GM11168 (cell line): Measurements from ENCODE around the gene NDFIP1.

Source experiments
- in situ Hi-C: fragments of 300-500 bp; cut with MboI; formaldehyde crosslinking; loops from one replicate; pipeline ENCODE4 v1.12.0; 2022; ENCODE audit warnings: low sequenced_read_pairs; ENCODE audit not compliant: unreplicated experiment

The NDFIP1 gene

GRCh38 chr5:142091012-142091411 lies 17.6 kb upstream of the NDFIP1 start:
- in situ Hi-C loops, result no loop called here

- in situ Hi-C loops, result no loop called here
Observed at GRCh38 chr5:142091922-142092321, 16.7 kb upstream of the NDFIP1 start.

DNA sequence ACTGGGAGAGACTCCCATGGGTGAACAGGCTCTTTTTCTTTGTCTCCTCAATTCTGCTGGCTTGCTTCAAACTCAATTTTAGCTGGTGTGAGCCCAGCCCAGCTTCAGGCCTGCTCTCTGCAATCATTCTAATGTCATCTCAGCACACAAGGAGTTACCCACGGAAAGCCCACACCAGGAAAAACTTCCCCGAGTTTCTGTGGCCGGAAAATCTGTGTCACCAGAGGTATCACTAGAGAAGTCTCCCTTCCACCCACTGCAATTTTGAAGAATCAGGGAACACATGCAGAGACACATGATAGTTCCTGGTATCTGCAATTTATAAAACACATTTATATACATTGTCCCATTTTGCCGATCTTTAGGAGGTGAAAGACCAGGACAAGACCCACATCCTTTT lies 13.5 kb upstream of the NDFIP1 start:
- in situ Hi-C loops, result no loop called here

DNA sequence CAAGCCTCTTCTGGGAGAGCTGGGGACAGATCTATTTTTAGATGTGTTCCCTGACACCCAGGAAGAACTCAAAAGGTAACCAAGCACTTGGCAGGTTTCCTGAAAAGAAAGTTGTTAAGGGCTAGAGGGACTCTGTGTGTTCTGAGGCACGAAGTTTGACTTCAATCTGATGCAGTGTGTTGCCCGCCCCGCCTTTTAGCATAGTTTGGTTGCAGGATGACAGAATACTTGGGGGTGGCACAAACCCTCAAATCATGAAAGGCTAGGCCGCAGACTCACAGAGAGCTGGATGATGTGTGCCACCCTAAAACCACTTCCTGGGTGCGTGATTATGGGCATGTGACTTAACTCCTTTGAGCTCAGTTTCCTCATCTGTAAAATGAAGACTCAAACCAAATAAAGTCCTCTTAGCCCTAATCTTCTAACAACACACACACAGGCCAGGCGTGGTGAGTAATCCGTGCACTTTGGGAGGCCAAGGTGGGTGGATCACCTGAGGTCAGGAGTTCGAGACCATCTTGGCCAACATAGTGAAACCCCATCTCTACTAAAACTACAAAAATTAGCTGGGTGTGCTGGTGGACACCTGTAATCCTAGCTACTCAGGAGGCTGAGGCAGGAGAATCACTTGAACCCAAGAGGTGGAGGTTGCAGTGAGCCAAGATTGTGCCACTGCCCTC lies 12.8 kb upstream of the NDFIP1 start:
- in situ Hi-C loops, result no loop called here

DNA sequence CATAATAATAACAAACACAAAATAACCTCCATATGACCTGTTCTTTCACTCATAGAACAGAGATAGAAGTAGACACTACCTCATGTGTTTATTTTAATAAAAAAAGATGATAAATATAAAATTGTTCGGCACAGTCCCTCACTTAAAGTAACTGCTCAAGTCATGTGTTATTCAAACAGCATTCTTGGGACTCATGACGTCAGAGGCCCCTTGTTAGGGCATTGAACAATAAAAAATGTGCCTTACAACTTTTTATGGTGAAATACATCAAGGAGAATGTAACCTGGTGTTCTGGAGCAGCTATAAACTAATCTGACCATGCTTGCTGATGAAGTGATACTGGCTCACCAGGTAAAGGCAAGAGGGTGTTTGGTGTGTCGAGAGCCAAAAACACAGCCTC lies 12.2 kb upstream of the NDFIP1 start:
- in situ Hi-C loops, result no loop called here

DNA sequence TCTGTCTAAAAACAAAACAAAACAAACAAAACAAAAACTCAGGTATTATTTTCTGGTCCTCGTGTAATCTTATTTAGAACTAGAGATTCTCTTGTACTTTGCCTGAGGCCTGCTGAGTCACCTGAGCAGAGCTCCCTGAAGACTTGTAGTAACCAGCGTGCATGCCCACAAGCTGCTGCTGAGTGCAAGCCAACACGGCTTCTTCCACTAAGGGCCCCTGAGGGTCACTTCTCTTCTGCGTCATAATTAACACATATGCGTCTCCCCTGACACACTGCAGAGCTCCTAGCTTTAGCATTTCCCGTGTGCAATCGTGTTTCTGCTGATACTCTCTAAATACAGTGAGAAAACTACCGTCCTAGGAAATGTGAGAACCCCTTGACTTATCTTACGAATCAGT lies 10.9 kb upstream of the NDFIP1 start:
- in situ Hi-C loops, result no loop called here

DNA sequence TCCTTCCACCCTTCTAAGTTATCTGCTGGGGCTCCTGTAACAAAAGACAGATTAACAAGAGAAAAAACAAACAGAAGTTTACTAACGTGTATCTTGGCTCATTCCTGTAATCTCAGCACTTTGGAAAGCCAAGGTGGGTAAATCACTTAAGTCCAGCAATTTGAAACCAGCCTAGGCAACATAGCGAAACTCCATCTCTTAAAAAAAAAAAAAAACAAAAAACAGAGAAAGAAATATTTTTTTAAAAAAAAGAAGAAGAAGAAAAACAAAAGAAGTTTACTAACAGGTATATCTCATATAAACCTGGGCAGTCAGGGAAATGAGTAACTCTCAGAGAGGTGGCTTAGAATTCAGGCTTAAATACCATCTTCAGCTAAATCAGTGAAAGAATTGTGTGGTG lies 10.3 kb upstream of the NDFIP1 start:
- in situ Hi-C loops, result no loop called here

DNA sequence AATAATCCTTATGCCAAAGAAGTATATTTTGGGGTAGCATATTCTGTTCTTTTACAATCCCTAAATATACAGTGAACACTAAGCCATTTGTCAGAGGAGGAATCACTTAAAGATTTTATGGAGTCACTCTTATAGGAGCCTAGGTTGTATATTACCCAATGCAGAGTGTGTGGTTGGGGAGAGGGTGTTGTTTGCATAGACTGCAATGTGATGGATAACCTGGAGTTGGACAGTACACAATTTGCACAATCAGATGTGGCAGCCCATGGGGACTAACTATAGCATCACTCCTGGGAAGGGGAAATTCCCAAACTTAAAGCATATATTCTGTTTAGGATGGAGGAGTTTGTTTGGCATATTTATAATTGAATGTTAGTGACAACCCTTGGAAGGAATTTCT lies 9.6 kb upstream of the NDFIP1 start:
- in situ Hi-C loops, result no loop called here

DNA sequence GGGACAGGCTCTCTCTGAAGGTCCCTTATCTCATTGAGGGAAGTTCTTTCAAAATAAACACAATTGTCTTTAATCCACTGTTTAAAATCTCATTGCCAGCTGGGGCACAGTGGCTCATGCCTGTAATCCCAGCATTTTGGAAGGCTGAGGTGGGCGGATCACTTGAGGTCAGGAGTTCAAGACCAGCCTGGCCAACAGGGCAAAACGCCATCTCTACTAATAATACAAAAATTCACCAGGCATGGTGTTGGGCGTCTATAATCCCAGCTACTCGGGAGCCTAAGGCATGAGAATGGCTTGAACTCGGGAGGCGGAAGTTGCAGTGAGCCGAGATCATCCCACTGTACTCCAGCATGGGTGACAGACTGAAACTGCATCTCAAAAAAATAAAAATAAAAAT lies 8.3 kb upstream of the NDFIP1 start:
- in situ Hi-C loops, result no loop called here

DNA sequence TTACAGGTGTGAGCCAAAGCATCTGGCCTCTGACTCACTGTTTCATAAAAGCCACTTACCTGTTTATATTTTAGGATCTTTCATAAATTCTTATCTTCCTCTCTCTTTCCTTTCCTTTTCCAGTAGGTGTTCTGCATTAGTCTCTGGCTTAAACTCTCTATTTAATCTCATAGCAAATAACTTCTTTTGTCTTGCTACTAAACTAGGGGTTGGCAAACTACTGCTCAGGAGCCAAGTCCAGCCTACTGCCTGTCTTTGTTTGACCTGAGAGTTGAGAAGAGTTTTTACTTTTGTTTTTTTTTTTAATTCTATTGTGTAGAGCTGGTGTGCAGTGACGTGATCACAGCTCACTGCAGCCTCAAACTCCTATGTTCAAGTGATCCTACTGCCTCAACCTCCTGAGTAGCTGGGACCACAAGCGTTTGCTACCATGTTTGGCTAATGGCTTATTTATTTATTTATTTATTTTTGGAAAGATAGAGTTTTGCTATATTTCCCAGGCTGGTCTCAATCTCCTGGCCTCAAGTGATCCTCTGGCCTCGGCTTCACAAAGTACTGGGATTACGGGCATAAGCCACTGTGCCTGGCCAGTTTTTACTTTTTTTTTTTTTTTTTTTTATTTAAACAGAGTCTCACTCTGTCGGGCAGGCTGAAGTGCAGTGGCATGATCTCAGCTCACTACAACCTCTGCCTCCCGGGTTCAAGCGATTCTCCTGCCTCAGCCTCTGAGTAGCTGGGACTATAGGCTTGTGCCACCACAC lies 5.4 kb upstream of the NDFIP1 start:
- in situ Hi-C loops, result no loop called here

GRCh38 chr5:142104491-142104890 lies 4.1 kb upstream of the NDFIP1 start:
- in situ Hi-C loops, result no loop called here

DNA sequence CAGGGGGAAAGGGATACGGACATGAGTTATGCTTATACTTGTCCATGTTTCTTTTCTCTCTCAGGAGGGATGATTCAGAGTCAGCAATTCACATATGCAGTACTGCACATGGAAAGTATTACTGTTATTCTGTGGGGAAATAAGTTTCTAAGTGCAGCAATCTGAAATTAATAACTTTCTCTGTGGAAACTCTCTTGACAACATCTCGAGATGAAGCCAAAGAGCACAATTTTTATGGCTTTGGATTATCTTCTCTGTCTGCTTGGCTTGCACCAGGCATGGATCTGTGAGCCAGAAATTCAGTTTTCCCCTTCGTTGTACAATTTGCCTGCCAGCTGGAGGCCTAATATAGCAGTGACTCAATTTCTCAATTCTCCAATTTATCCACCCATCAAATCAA lies 2.5 kb upstream of the NDFIP1 start:
- in situ Hi-C loops, result no loop called here

DNA sequence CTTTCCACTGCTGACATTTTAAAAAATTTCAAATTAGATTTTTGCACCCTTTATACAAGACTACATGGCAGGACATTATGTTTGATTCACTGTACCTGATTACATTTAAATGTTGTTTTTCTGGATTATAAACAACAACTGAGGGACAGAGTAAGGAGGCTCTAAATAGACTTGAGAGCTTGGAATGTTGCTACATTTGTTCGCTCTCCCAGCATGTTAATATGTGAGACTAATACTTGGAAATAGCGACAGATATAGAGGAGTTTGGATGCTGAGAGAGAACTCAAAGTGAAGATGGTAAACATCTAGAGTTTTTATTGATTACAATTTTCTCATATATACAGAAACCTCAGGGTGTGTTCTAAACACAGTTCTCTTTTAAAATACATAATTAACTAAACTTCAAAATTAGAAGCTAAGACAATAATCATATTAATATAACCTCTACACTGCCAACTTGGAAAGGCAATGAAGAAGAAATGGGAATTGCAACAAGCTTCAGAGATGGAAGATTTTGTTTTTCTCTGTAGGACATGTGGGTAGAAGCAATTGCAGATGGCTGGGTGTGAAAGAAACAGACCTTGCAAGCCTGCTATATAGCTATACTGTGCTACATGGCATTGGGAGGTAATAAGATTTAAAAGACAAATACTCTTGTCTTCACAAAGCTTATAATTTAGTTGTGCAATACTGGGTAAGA lies 1.4 kb upstream of the NDFIP1 start:
- in situ Hi-C loops, result no loop called here

GRCh38 chr5:142107736-142108431 lies 695 bp upstream of the NDFIP1 start:
- in situ Hi-C loops, result no loop called here

- in situ Hi-C loops, result no loop called here
Observed at GRCh38 chr5:142109331-142110045, 909 bp downstream of the NDFIP1 start.

- in situ Hi-C loops, result no loop called here
Observed at GRCh38 chr5:142110046-142110531, 1.5 kb downstream of the NDFIP1 start.

DNA sequence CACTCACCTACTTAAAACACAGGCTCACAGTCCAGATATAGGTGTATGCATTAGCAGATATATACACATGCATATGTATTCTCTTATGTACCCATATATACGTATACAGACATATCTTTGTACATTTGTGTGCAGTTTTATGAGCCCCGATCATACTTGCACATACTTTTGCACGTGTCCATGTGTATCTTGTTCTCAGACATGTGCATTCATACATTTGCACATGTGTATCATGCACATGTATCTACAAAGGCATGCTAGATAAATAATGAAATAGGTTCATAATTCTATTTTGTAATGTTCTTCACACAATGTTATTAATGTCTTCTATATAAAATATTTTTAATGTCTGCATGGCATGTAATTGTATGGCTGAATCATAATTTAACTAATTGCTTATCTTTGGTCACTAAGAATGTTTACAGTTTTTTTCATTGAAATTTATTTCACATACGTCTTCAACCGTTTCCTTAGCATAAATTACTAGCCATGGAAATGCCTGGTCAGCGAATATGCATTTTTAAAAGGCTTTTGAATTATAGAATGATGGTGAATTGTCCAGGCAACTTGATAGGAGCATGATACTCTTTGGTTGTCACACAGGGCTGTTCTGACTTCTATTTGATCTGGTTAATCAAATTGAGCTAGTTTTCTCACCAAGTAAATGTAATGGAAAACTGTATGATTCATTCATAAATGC lies 2.6 kb downstream of the NDFIP1 start:
- in situ Hi-C loops, result no loop called here

- in situ Hi-C loops, result no loop called here
Observed at GRCh38 chr5:142114687-142115086, 6.1 kb downstream of the NDFIP1 start.

DNA sequence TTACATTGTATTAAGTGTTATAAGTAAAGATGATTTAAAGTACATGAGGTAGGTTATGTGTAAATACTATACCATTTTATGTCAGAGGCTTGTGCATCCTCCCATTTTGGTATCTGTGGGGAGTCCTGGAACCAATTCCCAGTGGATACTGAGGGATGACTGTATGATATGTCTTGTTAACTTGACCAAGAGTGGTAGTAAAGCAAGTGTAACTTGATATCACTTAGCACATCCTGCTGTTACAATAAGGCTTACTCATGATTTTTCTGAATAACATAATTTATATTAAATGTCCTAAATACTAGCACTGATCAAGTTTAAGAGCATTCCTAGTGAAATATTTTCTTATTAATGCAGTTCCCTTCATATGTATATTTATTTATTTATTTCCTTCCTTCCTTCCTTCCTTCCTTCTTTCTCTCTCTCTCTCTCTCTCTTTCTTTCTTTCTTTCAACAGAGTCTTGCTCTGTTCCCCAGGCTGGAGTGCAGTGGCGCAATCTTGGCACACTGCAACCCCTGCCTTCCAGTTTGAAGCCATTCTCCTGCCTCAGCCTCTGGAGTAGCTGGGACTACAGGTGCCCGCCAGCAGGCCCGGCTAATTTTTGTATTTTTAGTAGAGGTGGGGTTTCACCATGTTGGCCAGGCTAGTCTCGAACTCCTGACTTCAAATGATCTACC lies 7.5 kb downstream of the NDFIP1 start:
- in situ Hi-C loops, result no loop called here
